Measurements from ENCODE around the gene UQCRHL.

- TF ChIP-seq CTCF (conservative IDR thresholded peaks at IDR 0.05; ENCODE audit: low read depth, low read length) (no peak), BHLHE40 (IDR thresholded peaks at IDR 0.05; ENCODE audit: low read depth, low read length) (no peak)
These were observed 18.4 kb upstream of the UQCRHL start for GRCh38 chr1:15825800-15826199.

Data from IMR-90 (cell line).